Measurements from ENCODE around the gene PDILT.

GRCh38 chr16:20401475-20402016 lies 3.0 kb downstream of the PDILT start:
- TF ChIP-seq, protein P1, sequence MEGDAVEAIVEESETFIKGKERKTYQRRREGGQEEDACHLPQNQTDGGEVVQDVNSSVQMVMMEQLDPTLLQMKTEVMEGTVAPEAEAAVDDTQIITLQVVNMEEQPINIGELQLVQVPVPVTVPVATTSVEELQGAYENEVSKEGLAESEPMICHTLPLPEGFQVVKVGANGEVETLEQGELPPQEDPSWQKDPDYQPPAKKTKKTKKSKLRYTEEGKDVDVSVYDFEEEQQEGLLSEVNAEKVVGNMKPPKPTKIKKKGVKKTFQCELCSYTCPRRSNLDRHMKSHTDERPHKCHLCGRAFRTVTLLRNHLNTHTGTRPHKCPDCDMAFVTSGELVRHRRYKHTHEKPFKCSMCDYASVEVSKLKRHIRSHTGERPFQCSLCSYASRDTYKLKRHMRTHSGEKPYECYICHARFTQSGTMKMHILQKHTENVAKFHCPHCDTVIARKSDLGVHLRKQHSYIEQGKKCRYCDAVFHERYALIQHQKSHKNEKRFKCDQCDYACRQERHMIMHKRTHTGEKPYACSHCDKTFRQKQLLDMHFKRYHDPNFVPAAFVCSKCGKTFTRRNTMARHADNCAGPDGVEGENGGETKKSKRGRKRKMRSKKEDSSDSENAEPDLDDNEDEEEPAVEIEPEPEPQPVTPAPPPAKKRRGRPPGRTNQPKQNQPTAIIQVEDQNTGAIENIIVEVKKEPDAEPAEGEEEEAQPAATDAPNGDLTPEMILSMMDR (IDR thresholded peaks at IDR 0.05; ENCODE audit: insufficient read depth, low read length, poor library complexity, severe bottlenecking): no peak
- TF ChIP-seq EZH2phosphoT487 (conservative IDR thresholded peaks at IDR 0.05; ENCODE audit: low read length): no peak

Data from SU-DHL-6 (cell line).